H9 (cell line): ENCODE measurements around the gene PLEKHG5. TPM values are rescaled to one million over a fixed set of nuclear protein-coding genes. Genes with fewer than 3 reads are reported as not detected.
A peak's percentile ranks its signal among the peaks of the same experiment; 100 is the strongest.

Source experiments
- DNase-seq: peaks from one replicate; pipeline ENCODE4 v3.0.0-alpha.2; 2017
- H2AFZ ChIP-seq: one replicate; pipeline ENCODE4 v1.6.1; 2013; ENCODE audit warnings: mild to moderate bottlenecking, low read length, control low read depth, moderate library complexity
- H2AK5ac ChIP-seq: 2 replicates; pipeline ENCODE4 v1.6.1; 2013; ENCODE audit warnings: low read length, control low read depth, mixed read lengths; ENCODE audit not compliant: insufficient read length
- H2BK120ac ChIP-seq: one replicate; pipeline ENCODE4 v1.6.1; 2013; ENCODE audit warnings: low read depth, mild to moderate bottlenecking, low read length, control low read depth, inconsistent platforms; ENCODE audit not compliant: poor library complexity, severe bottlenecking
- H2BK12ac ChIP-seq: 2 replicates; pipeline ENCODE4 v1.6.1; 2013; ENCODE audit warnings: low read length, control low read depth, mixed read lengths, low read depth; ENCODE audit not compliant: insufficient read length
- H2BK15ac ChIP-seq: 2 replicates; pipeline ENCODE4 v1.6.1; 2013; ENCODE audit warnings: low read depth, low read length, control low read depth
- H2BK20ac ChIP-seq: one replicate; pipeline ENCODE4 v1.6.1; 2013; ENCODE audit warnings: low read depth, mild to moderate bottlenecking, low read length, control low read depth, inconsistent platforms; ENCODE audit not compliant: poor library complexity, severe bottlenecking
- H2BK5ac ChIP-seq: 2 replicates; pipeline ENCODE4 v1.6.1; 2013; ENCODE audit warnings: low read length, control low read depth, mixed read lengths; ENCODE audit not compliant: insufficient read length
- H3K14ac ChIP-seq: 2 replicates; pipeline ENCODE4 v1.6.1; 2013; ENCODE audit warnings: low read length, control low read depth; ENCODE audit not compliant: insufficient read depth
- H3K18ac ChIP-seq: 2 replicates; pipeline ENCODE4 v1.6.1; 2013; ENCODE audit warnings: low read depth, mild to moderate bottlenecking, mixed read lengths, low read length, control low read depth; ENCODE audit not compliant: insufficient read length
- H3K23ac ChIP-seq: 2 replicates; pipeline ENCODE4 v1.6.1; 2013; ENCODE audit warnings: low read length, control low read depth, mixed read lengths, low read depth; ENCODE audit not compliant: insufficient read length
- H3K23me2 ChIP-seq: 2 replicates; pipeline ENCODE4 v1.6.1; 2013; ENCODE audit warnings: low read depth, mild to moderate bottlenecking, mixed read lengths, low read length, control low read depth; ENCODE audit not compliant: insufficient read length, poor library complexity, severe bottlenecking
- H3K27ac ChIP-seq: 2 replicates; pipeline ENCODE4 v1.5.1; 2013; ENCODE audit warnings: low read length, control low read depth, mixed read lengths, low read depth; ENCODE audit not compliant: insufficient read length
- H3K27me3 ChIP-seq: 2 replicates; pipeline ENCODE4 v1.6.1; 2013; ENCODE audit warnings: low read length, control low read depth, inconsistent platforms; ENCODE audit not compliant: insufficient read depth
- H3K4ac ChIP-seq: 2 replicates; pipeline ENCODE4 v1.6.1; 2013; ENCODE audit warnings: low read depth, mild to moderate bottlenecking, control low read depth, inconsistent platforms, low read length, moderate library complexity
- H3K4me1 ChIP-seq: 2 replicates; pipeline ENCODE4 v1.6.1; 2013; ENCODE audit warnings: low read length, control low read depth, inconsistent platforms; ENCODE audit not compliant: insufficient read depth
- H3K4me2 ChIP-seq: 2 replicates; pipeline ENCODE4 v1.6.1; 2013; ENCODE audit warnings: low read length, control low read depth, mixed read lengths; ENCODE audit not compliant: insufficient read length, insufficient read depth
- H3K56ac ChIP-seq: 2 replicates; pipeline ENCODE4 v1.6.1; 2013; ENCODE audit warnings: low read depth, mild to moderate bottlenecking, mixed read lengths, low read length, control low read depth; ENCODE audit not compliant: insufficient read length
- H3K79me1 ChIP-seq: 2 replicates; pipeline ENCODE4 v1.6.1; 2013; ENCODE audit warnings: low read depth, mild to moderate bottlenecking, moderate library complexity, low read length, control low read depth, inconsistent platforms; ENCODE audit not compliant: insufficient read depth, poor library complexity, severe bottlenecking
- H3K79me2 ChIP-seq: 2 replicates; pipeline ENCODE4 v1.6.1; 2013; ENCODE audit warnings: low read length, control low read depth, inconsistent platforms; ENCODE audit not compliant: insufficient read depth
- H3K9ac ChIP-seq: 2 replicates; pipeline ENCODE4 v1.6.1; 2013; ENCODE audit warnings: low read length, control low read depth, mixed read lengths; ENCODE audit not compliant: insufficient read length; ENCODE audit errors: extremely low read depth
- H3K9me3 ChIP-seq: one replicate; pipeline ENCODE4 v1.6.1; 2013; ENCODE audit warnings: low read depth, low read length, inconsistent platforms; ENCODE audit not compliant: control insufficient read depth
- H3T11ph ChIP-seq: one replicate; pipeline ENCODE4 v1.6.1; 2013; ENCODE audit warnings: mild to moderate bottlenecking, low read length, control low read depth, inconsistent platforms
- H4K20me1 ChIP-seq: one replicate; pipeline ENCODE4 v1.6.1; 2013; ENCODE audit not compliant: control insufficient read depth, insufficient read length, insufficient read depth
- H4K5ac ChIP-seq: 2 replicates; pipeline ENCODE4 v1.6.1; 2013; ENCODE audit warnings: low read depth, mild to moderate bottlenecking, mixed read lengths, low read length, control low read depth; ENCODE audit not compliant: insufficient read length
- H4K8ac ChIP-seq: replicated peaks from 2 replicates; pipeline ENCODE4 v1.6.1; 2013; ENCODE audit warnings: low read length, control low read depth, mixed read lengths, low read depth; ENCODE audit not compliant: insufficient read length
- H4K91ac ChIP-seq: 2 replicates; pipeline ENCODE4 v1.6.1; 2013; ENCODE audit warnings: low read depth, mild to moderate bottlenecking, moderate library complexity, mixed read lengths, low read length, control low read depth; ENCODE audit not compliant: insufficient read length
- H3K27ac Mint-ChIP-seq, 3 experiments: 2 replicates in 2 of 3; 3 replicates in 1 of 3; pipeline ENCODE4 v1.8.0; 2020 to 2021; ENCODE audit warnings: mixed read lengths in 3 of 3, mild to moderate bottlenecking in 1 of 3, moderate library complexity in 1 of 3
- H3K27me3 Mint-ChIP-seq: 2 replicates; pipeline ENCODE4 v1.8.0; 2021; ENCODE audit warnings: low read depth, mild to moderate bottlenecking, moderate library complexity, mixed read lengths
- H3K36me3 Mint-ChIP-seq, 3 experiments: 2 replicates in 2 of 3; 3 replicates in 1 of 3; pipeline ENCODE4 v1.8.0; 2020 to 2021; ENCODE audit warnings: low read depth in 3 of 3, mixed read lengths in 3 of 3; ENCODE audit not compliant: insufficient read depth in 1 of 3
- H3K4me1 Mint-ChIP-seq, 2 experiments: 2 replicates each; pipeline ENCODE4 v1.8.0; 2020; ENCODE audit warnings: mixed read lengths in 2 of 2
- H3K4me3 Mint-ChIP-seq, 2 experiments: 2 replicates in 1 of 2; 3 replicates in 1 of 2; pipeline ENCODE4 v1.8.0; 2020 to 2021; ENCODE audit warnings: mild to moderate bottlenecking in 2 of 2, mixed read lengths in 2 of 2, moderate library complexity in 1 of 2
- H3K9me3 Mint-ChIP-seq, 2 experiments: 2 replicates in 1 of 2; 3 replicates in 1 of 2; pipeline ENCODE4 v1.8.0; 2020; ENCODE audit warnings: mild to moderate bottlenecking in 2 of 2, mixed read lengths in 2 of 2, moderate library complexity in 1 of 2
- WGBS: extraction: QIAGEN DNeasy Blood & Tissue Kit; methylation state at CpG from one replicate; pipeline ENCODE4 v1.1.7; 2013; ENCODE audit warnings: missing lambda C conversion rate, low lambda C conversion rate, mixed read lengths; ENCODE audit not compliant: insufficient read length; ENCODE audit errors: extremely low coverage; 5-methylcytosine and 5-hydroxymethylcytosine counted together
- total RNA-seq: library from RNA; stranded (reverse); gene quantifications from 2 replicates; pipeline ENCODE4 v1.2.1, GENCODE V29; 2021
- TF ChIP-seq, protein P1 (sequence below): fragments of 200-600 bp; sonication (generic); conservative IDR thresholded peaks from 3 replicates; pipeline ENCODE4 v1.8.0; 2021; ENCODE audit warnings: antibody characterized with exemption, mild to moderate bottlenecking

The PLEKHG5 gene
- total RNA-seq, 1 experiment from 2014 or later: 22.3 TPM

DNA sequence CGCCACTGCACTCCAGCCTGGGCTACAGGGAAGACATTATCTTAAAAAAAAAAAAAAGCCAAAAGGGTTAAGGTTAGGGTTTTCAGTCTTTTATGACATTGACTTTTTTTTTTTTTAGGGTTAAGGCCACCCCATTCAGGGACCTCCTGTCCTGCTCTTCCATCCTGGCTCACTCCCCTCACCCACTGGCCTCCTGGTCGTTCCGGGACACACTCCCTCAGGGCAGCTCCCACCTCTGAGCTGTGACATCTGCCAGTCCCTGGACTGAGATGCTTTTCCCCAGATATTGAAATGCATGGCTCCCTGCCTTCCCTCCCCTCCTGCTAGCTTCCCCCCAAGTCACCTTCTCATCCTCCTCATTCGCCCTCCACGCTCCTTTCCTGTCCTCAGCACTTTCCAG lies 9.6 kb downstream of the PLEKHG5 start:
- Histone ChIP-seq H2AFZ (no peak overlapping the region), H4K91ac (no peak overlapping the region), H3K9me3 (no peaks in the 10 kb centered on the region), H4K20me1 (no peaks in the 10 kb centered on the region), H3K27me3 (no peaks in the 10 kb centered on the region), H3K4ac (no peak overlapping the region), H3K4me2 (no peak overlapping the region), H3K79me1 (no peaks in the 10 kb centered on the region), H3K23me2 (peaks cover 5% of the 10 kb centered on the region), H3K56ac (no peak overlapping the region), H3K18ac (no peak overlapping the region), H4K8ac (no peak overlapping the region), H2BK15ac (no peak overlapping the region), H2BK20ac (no peak overlapping the region), H3K14ac (no peak overlapping the region), H4K5ac (no peak overlapping the region), H3K9ac (no peak overlapping the region), H2BK120ac (no peak overlapping the region), H3K79me2 (0 out of 2 replicates have a peak, but pooled peaks cover 1% of the 10 kb centered on the region), H3K23ac (no peak overlapping the region), H3K27ac (no peak overlapping the region), H2BK5ac (no peak overlapping the region), H3T11ph (no peak overlapping the region), H2BK12ac (no peak overlapping the region), H3K4me1 (no peaks in the 10 kb centered on the region), H2AK5ac (no peak overlapping the region)
- WGBS: no CpG with 5 or more reads among the region's 5 CpGs
- no peaks in the 10 kb centered on the region; a peak in 1 of 5 replicates for H3K9me3 Mint-ChIP-seq
- peaks cover 19 to 26% of the 10 kb centered on the region in 2 experiments for H3K4me1 Mint-ChIP-seq
- H3K36me3 Mint-ChIP-seq: peaks cover 0 to 3% (median 3%) of the 10 kb centered on the region in 3 experiments; a peak in 4 of 7 replicates
- peaks cover 1% of the 10 kb centered on the region; the same call in 1 of the 2 replicates for H3K27me3 Mint-ChIP-seq
- H3K27ac Mint-ChIP-seq: peak overlapping the region in 1 of 3 experiments; percentile 21; a peak in 2 of 7 replicates
- TF ChIP-seq, protein P1, sequence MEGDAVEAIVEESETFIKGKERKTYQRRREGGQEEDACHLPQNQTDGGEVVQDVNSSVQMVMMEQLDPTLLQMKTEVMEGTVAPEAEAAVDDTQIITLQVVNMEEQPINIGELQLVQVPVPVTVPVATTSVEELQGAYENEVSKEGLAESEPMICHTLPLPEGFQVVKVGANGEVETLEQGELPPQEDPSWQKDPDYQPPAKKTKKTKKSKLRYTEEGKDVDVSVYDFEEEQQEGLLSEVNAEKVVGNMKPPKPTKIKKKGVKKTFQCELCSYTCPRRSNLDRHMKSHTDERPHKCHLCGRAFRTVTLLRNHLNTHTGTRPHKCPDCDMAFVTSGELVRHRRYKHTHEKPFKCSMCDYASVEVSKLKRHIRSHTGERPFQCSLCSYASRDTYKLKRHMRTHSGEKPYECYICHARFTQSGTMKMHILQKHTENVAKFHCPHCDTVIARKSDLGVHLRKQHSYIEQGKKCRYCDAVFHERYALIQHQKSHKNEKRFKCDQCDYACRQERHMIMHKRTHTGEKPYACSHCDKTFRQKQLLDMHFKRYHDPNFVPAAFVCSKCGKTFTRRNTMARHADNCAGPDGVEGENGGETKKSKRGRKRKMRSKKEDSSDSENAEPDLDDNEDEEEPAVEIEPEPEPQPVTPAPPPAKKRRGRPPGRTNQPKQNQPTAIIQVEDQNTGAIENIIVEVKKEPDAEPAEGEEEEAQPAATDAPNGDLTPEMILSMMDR: no peak
- H3K4me3 Mint-ChIP-seq: no peak overlapping the region; a peak in 1 of 5 replicates
- no peak for DNase-seq
